ENCODE measurements around the gene ZBED1.
"Not testable (repeated sequence)": the region's sequence is repeated elsewhere in the genome, so short reads cannot be mapped to it uniquely, and the experiment has no call there.

The ZBED1 gene

DNA sequence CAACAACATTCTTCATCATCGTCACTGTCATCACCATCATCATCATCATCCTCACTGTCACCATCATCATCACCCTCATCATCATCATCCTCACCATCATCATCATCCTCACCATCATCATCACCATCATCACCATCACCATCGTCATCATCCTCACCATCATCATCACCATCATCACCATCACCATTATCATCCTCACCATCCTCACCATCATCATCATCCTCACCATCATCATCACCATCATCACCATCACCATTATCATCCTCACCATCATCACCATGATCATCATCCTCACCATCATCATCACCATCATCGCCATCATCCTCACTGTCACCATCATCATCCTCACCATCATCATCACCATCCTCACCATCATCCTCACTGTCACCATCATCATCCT lies 18.9 kb upstream of the ZBED1 start:
- DNase-seq (ENCODE audit: low spot score): not testable (repeated sequence)

- no peak for DNase-seq (ENCODE audit: low spot score)
Measured at GRCh38 chrX:2517055-2517454, 16.3 kb upstream of the ZBED1 start.

DNA sequence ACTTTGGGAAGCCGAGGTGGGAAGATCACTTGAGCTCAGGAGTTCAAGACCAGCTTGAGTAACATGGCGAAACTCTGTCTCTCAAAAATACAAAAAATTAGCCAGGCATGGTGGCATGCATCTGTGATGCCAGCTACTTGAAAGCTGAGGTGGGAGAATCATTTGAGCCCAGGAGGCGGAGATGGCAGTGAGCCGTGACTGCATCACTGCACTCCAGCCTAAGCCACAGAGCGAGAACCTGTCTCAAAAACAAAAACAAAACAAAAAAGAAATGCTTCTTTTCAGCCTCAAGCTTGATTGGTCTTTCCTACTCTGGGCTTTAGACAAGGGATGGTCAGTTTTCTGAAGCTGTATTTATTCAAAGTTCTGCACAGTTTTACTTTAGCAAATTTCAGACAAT lies 15.8 kb upstream of the ZBED1 start:
- no peak for DNase-seq (ENCODE audit: low spot score)

- DNase-seq (ENCODE audit: low spot score): no peak
Measured at GRCh38 chrX:2514131-2514530, 13.4 kb upstream of the ZBED1 start.

GRCh38 chrX:2513121-2513664 lies 12.4 kb upstream of the ZBED1 start:
- DNase-seq (ENCODE audit: low spot score): no peak

DNA sequence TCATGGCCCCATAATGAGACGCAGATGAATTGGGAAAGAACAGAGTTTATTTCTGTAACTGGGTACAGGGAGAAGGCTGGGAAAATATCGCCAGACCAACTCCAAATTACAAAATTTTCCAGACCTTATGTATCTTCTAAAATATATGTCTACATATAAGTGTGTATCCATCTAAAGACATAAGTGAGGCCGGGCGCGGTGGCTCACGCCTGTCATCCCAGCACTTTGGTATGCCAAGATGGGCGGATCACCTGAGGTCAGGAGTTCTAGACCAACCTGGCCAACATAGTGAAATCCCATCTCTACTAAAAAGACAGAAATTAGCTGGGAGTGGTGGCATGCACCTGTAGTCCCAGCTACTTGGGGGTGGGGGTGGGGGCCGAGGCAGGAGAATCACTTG lies 11.7 kb upstream of the ZBED1 start:
- no peak for DNase-seq (ENCODE audit: low spot score)

- DNase-seq (ENCODE audit: low spot score): no peak
Measured at GRCh38 chrX:2511326-2511725, 10.6 kb upstream of the ZBED1 start.

- DNase-seq (ENCODE audit: low spot score): no peak
Measured at GRCh38 chrX:2508648-2509335, 8.0 kb upstream of the ZBED1 start.

- DNase-seq (ENCODE audit: low spot score): no peak
Measured at GRCh38 chrX:2507904-2508627, 7.3 kb upstream of the ZBED1 start.

- DNase-seq (ENCODE audit: low spot score): no peak
Measured at GRCh38 chrX:2507196-2507595, 6.4 kb upstream of the ZBED1 start.

GRCh38 chrX:2505341-2505740 lies 4.6 kb upstream of the ZBED1 start:
- not testable (repeated sequence) for DNase-seq (ENCODE audit: low spot score)

DNA sequence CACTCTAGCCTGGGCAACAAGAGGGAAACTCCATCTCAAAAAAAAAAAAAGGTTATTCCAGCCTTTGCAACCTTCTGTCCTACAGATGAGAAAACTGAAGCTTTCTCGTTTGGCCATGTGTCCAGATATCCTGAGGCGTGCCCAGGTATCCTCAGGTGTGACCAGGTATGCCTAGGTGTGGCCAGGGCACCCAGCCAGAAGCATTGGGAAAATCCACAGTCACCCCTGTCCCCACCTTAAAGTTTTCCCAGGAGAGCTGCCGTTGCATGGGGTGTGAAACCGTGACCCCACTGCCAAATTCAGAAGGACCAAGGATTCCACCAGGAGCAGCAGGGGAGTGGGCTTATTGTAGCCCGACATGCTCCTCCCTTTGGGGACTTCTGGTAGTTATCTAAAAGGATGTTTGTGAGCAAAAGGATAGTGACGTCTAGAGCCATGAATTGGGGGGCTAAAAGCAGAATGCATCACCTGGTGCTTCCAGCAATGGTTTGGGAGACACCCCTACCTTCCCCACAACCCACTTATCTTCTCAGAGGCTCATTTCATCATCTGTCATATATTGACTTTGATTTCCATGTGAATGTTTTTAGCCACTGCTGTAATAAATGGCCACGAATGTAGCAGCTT lies 4.0 kb upstream of the ZBED1 start:
- DNase-seq (ENCODE audit: low spot score): no peak

GRCh38 chrX:2503591-2504500 lies 3.1 kb upstream of the ZBED1 start:
- DNase-seq (ENCODE audit: low spot score): no peak

- DNase-seq (ENCODE audit: low spot score): peak; percentile 21
Measured at GRCh38 chrX:2502668-2503519, 2.1 kb upstream of the ZBED1 start.

DNA sequence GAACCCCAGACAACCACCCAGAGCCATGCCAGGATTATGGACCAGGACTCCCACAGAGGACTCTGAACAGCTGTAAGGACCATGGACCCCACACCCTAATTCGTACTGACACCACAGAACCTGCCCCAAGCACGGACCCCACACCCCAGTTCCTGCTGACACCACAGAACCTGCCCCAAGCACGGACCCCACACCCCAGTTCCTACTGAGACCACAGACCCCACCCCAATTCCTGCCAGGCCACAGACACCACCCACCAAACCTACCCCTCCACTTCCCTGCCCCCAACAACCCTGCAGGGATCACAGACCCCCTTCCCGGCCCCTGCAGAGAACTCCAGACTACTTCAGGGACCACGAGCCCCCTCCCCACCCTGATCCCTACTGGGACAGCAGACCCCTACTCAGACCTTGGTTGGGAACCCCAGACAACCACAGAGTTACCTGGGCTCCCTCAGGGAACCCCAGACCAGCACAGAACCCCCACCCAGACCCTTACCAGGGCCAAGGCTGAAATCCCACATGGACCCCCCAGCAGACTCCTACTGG lies 1.4 kb upstream of the ZBED1 start:
- no peak for DNase-seq (ENCODE audit: low spot score)

DNA sequence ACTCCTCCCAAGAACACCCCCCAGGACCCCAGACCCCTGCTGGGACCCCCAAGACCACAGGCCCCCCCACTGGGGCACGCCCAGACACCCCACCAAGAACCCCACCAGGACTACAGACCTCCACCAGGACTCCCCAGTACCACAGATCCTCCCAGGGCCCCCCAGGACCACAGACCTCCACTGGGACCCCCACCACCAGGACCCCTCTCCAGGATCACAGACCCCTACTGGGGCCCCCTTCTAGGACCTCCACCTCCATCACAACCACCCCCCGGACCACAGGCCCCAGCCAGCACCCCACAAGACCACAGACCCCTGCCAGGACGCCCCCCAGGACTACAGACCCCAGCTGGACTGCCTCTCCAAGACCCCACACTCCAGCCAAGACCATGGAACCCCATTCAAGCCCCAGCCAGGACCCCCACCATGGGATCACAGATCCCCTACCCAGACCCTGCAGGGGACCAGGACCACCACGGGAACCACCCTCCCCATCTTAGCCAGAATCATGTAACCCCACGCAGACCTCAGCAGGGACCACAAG lies 855 bp upstream of the ZBED1 start:
- no peak for DNase-seq (ENCODE audit: low spot score)

DNA sequence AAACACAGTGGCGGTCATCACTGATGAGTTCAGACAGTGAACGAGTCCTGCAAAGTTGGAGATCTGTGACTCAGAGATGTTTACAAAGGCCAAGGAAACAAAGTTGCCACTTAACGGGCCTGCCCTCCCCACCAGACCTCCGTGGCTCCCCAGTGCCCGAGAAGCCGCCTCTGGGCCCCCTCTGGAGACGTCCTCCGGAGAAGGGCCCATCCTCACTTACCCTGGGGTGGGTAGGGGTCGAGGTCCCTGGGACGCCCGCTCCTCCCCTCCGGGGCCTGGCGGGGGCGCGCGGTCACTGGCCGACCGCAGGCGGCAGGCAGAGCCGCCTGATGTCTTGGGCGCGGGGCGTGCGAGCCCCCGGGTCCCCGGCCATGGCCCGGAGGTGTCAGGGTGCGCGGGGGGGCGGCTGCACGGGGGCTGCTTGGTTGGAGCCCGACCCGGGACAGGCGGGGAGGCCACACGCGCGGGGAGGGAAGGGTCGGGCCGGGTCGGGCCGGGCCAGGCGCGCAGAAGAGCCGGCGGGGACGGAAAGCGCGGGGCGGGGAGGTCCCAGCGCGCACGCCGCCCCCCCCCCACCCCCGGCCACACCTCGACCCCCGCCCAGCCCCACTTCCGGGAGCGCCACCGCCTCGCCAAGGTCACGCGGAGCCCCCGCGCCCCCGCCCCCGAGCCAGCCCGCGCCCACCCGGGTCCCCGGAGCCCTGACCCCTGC lies 529 bp downstream of the ZBED1 start:
- DNase-seq (ENCODE audit: low spot score): peak; percentile 72

GRCh38 chrX:2499507-2499906 lies 1.3 kb downstream of the ZBED1 start:
- DNase-seq (ENCODE audit: low spot score): no peak

- DNase-seq (ENCODE audit: low spot score): peak; percentile 31
Measured at GRCh38 chrX:2498781-2499302, 1.9 kb downstream of the ZBED1 start.
